Dermis blood vessel endothelial cell (primary cell): ENCODE data around the gene ZKSCAN5. TPM values are rescaled to one million over a fixed set of nuclear protein-coding genes. Genes with fewer than 3 reads are reported as not detected.
A peak's percentile ranks its signal among the peaks of the same experiment; 100 is the strongest.
"Not testable (repeated sequence)": the region's sequence is repeated elsewhere in the genome, so short reads cannot be mapped to it uniquely, and the experiment has no call there.

Experiments used
- DNase-seq: peaks from one replicate; pipeline ENCODE4 v3.0.0; 2010
- total RNA-seq: library from RNA; depleted of rRNA; stranded (reverse); fragments of >200 nt; gene quantifications from 2 replicates; pipeline ENCODE4 v1.2.3, GENCODE V29; 2014

Gene ZKSCAN5
- total RNA-seq, 1 donor from 2014 or later, result 11.2 TPM

GRCh38 chr7:99498546-99498944, 5.9 kb upstream of the ZKSCAN5 start:
- no peak for DNase-seq

- peak; percentile 37 for DNase-seq
Observed at GRCh38 chr7:99499371-99499720, 5.1 kb upstream of the ZKSCAN5 start.

GRCh38 chr7:99499721-99500636, 4.5 kb upstream of the ZKSCAN5 start, which contains the start of gene ZNF394:
Gene ZNF394, minus strand, starts transcription at chr7:99500281. Its CDS starts 188 bp downstream, at chr7:99500093.
- DNase-seq, result peak; percentile 90

GRCh38 chr7:99500637-99501009, 3.8 kb upstream of the ZKSCAN5 start:
- DNase-seq, result no peak

- peak; percentile 10 for DNase-seq
Observed at GRCh38 chr7:99501236-99501635, 3.2 kb upstream of the ZKSCAN5 start.

GRCh38 chr7:99504281-99504602, 220 bp upstream of the ZKSCAN5 start:
- peak; percentile 98 for DNase-seq

GRCh38 chr7:99505324-99505662, 831 bp downstream of the ZKSCAN5 start:
- DNase-seq, result peak; percentile 35

- DNase-seq, result peak; percentile 39
Observed at GRCh38 chr7:99514050-99514449, 9.6 kb downstream of the ZKSCAN5 start.

- no peak for DNase-seq
Observed at GRCh38 chr7:99521399-99521798, 16.9 kb downstream of the ZKSCAN5 start.

- DNase-seq, result peak; percentile 31
Observed at GRCh38 chr7:99525713-99526440, 21.4 kb downstream of the ZKSCAN5 start.

GRCh38 chr7:99531354-99531765, 26.9 kb downstream of the ZKSCAN5 start:
- DNase-seq, result peak; percentile 6

- DNase-seq, result no peak
Observed at GRCh38 chr7:99535667-99536066, 31.2 kb downstream of the ZKSCAN5 start.

- DNase-seq, result no peak
Observed at GRCh38 chr7:99539213-99539811, 34.9 kb downstream of the ZKSCAN5 start.

GRCh38 chr7:99540542-99540941, 36.1 kb downstream of the ZKSCAN5 start:
- no peak for DNase-seq

- no peak for DNase-seq
Observed at GRCh38 chr7:99541212-99541611, 36.8 kb downstream of the ZKSCAN5 start.

GRCh38 chr7:99543081-99543671, 38.7 kb downstream of the ZKSCAN5 start:
- DNase-seq, result no peak

- no peak for DNase-seq
Observed at GRCh38 chr7:99543916-99544315, 39.5 kb downstream of the ZKSCAN5 start.

GRCh38 chr7:99545308-99545707, 40.8 kb downstream of the ZKSCAN5 start:
- not testable (repeated sequence) for DNase-seq

- DNase-seq, result not testable (repeated sequence)
Observed at GRCh38 chr7:99549545-99549944, 45.1 kb downstream of the ZKSCAN5 start.

GRCh38 chr7:99551334-99551733, 46.9 kb downstream of the ZKSCAN5 start:
- peak; percentile 24 for DNase-seq

- peak; percentile 95 for DNase-seq
Observed at GRCh38 chr7:99551767-99552463, 47.5 kb downstream of the ZKSCAN5 start, which contains the start of gene FAM200A. Gene FAM200A, minus strand, starts transcription at chr7:99552114. Its CDS starts 3,707 bp downstream, at chr7:99548407.

- DNase-seq, result no peak
Observed at GRCh38 chr7:99553039-99553438, 48.6 kb downstream of the ZKSCAN5 start.
